ENCODE data around the gene WDR27.

WDR27 gene

GRCh38 chr6:169452869-169453620 is 248.8 kb downstream of the WDR27 start:
- TF ChIP-seq CTCF (IDR thresholded peaks at IDR 0.05; ENCODE audit: control insufficient read depth, extremely low read depth, insufficient read depth): no peak
- DNase-seq (ENCODE audit: low read depth): no peak
- H3K4me3 ChIP-seq (ENCODE audit: low read depth, low read length): peak overlapping the region; percentile 55

GRCh38 chr6:169452117-169452868 is 249.5 kb downstream of the WDR27 start:
- DNase-seq (ENCODE audit: low read depth): peak; percentile 18
- H3K4me3 ChIP-seq (ENCODE audit: low read depth, low read length): peak overlapping the region; percentile 55
- TF ChIP-seq CTCF (IDR thresholded peaks at IDR 0.05; ENCODE audit: control insufficient read depth, extremely low read depth, insufficient read depth): no peak

GRCh38 chr6:169451065-169451838 is 250.6 kb downstream of the WDR27 start:
- peak overlapping the region; percentile 55 for H3K4me3 ChIP-seq (ENCODE audit: low read depth, low read length)
- DNase-seq (ENCODE audit: low read depth): no peak
- no peak for TF ChIP-seq CTCF (IDR thresholded peaks at IDR 0.05; ENCODE audit: control insufficient read depth, extremely low read depth, insufficient read depth)

GRCh38 chr6:169450097-169450496 is 251.7 kb downstream of the WDR27 start:
- no peak for TF ChIP-seq CTCF (IDR thresholded peaks at IDR 0.05; ENCODE audit: control insufficient read depth, extremely low read depth, insufficient read depth)
- no peak for DNase-seq (ENCODE audit: low read depth)
- no peak overlapping the region; the same call in 1 of the 2 replicates for H3K4me3 ChIP-seq (ENCODE audit: low read depth, low read length)

GRCh38 chr6:169449221-169449620 is 252.6 kb downstream of the WDR27 start:
- no peak for DNase-seq (ENCODE audit: low read depth)
- TF ChIP-seq CTCF (IDR thresholded peaks at IDR 0.05; ENCODE audit: control insufficient read depth, extremely low read depth, insufficient read depth): no peak
- H3K4me3 ChIP-seq (ENCODE audit: low read depth, low read length): no peak overlapping the region

GRCh38 chr6:169445661-169446581 is 255.9 kb downstream of the WDR27 start:
- no peak for DNase-seq (ENCODE audit: low read depth)
- TF ChIP-seq CTCF (IDR thresholded peaks at IDR 0.05; ENCODE audit: control insufficient read depth, extremely low read depth, insufficient read depth): no peak
- H3K4me3 ChIP-seq (ENCODE audit: low read depth, low read length): no peak overlapping the region
